SK-N-SH treated with all-trans-retinoic acid at 6 μM for 48 hours (cell line): ENCODE results near the gene ENPP3.
"Not testable (repeated sequence)": the region's sequence is repeated elsewhere in the genome, so short reads cannot be mapped to it uniquely, and the experiment has no call there.

Source experiments
- ARNTL ChIP-seq: fragments of 450-650 bp; formaldehyde crosslinking; IDR thresholded peaks from 2 replicates; pipeline ENCODE4 v1.5.0; 2020; ENCODE audit warnings: low read depth, mild to moderate bottlenecking, moderate library complexity, borderline replicate concordance
- BACH2 ChIP-seq: fragments of 250-450 bp; sonication (Bioruptor Pico); IDR thresholded peaks from 2 replicates; pipeline ENCODE4 v1.9.0; 2021; ENCODE audit warnings: mild to moderate bottlenecking, borderline replicate concordance
- CREB5 ChIP-seq: fragments of 250-450 bp; sonication (Bioruptor Pico); IDR thresholded peaks from 2 replicates; pipeline ENCODE4 v1.5.1; 2020; ENCODE audit warnings: low read depth, mild to moderate bottlenecking, moderate library complexity
- ESRRG ChIP-seq: fragments of 250-450 bp; sonication (Bioruptor Pico); IDR thresholded peaks from 2 replicates; pipeline ENCODE4 v1.6.1; 2021; ENCODE audit warnings: mild to moderate bottlenecking
- ISL1 ChIP-seq: fragments of 250-450 bp; sonication (Bioruptor Pico); IDR thresholded peaks from 2 replicates; pipeline ENCODE4 v2.1.2; 2022; ENCODE audit warnings: mild to moderate bottlenecking, moderate library complexity
- POU6F1 ChIP-seq: fragments of 250-450 bp; sonication (Bioruptor Pico); IDR thresholded peaks from 2 replicates; pipeline ENCODE4 v1.8.0; 2021; ENCODE audit warnings: low read depth, mild to moderate bottlenecking, moderate library complexity, borderline replicate concordance
- PPARA ChIP-seq: fragments of 250-450 bp; sonication (Bioruptor Pico); IDR thresholded peaks from 2 replicates; pipeline ENCODE4 v1.5.0; 2020; ENCODE audit warnings: mild to moderate bottlenecking, borderline replicate concordance
- RARB ChIP-seq: fragments of 250-450 bp; sonication (Bioruptor Pico); IDR thresholded peaks from 2 replicates; pipeline ENCODE4 v1.8.0; 2021; ENCODE audit warnings: mild to moderate bottlenecking, moderate library complexity
- SNAI2 ChIP-seq: fragments of 250-450 bp; sonication (Bioruptor Pico); IDR thresholded peaks from 2 replicates; pipeline ENCODE4 v1.5.0; 2020; ENCODE audit warnings: mild to moderate bottlenecking, moderate library complexity
- TSHZ2 ChIP-seq: fragments of 250-450 bp; sonication (Bioruptor Pico); IDR thresholded peaks from 2 replicates; pipeline ENCODE4 v1.5.0; 2020; ENCODE audit warnings: mild to moderate bottlenecking, moderate library complexity
- ZNF70 ChIP-seq: fragments of 450-650 bp; formaldehyde crosslinking; IDR thresholded peaks from 2 replicates; pipeline ENCODE4 v1.5.0; 2020; ENCODE audit warnings: mild to moderate bottlenecking, moderate library complexity

GRCh38 chr6:131751012-131751715, 114.1 kb downstream of the ENPP3 start:
- not testable (repeated sequence) for TF ChIP-seq POU6F1 (CRISPR knock-in tag); BACH2; PPARA (CRISPR knock-in tag); ZNF70 (CRISPR knock-in tag); ESRRG (CRISPR knock-in tag); RARB (CRISPR knock-in tag); ISL1 (CRISPR knock-in tag); SNAI2; ARNTL (CRISPR knock-in tag); CREB5 (CRISPR knock-in tag); TSHZ2 (CRISPR knock-in tag)
